GM12878 (cell line): ENCODE measurements around the gene SPAG7. TPM values are rescaled to one million over a fixed set of nuclear protein-coding genes. Genes with fewer than 3 reads are reported as not detected.
A peak's percentile ranks its signal among the peaks of the same experiment; 100 is the strongest.

ENCODE experiments used
- BRCA1 ChIP-seq: IDR thresholded peaks from 2 replicates; pipeline ENCODE4 v1.6.1; 2011; ENCODE audit warnings: low read depth, low read length, improper control_type of control experiment
- CREB1 ChIP-seq: IDR thresholded peaks from 2 replicates; pipeline ENCODE4 v1.6.1; 2012; ENCODE audit warnings: low read depth, mild to moderate bottlenecking, inconsistent platforms
- ETV6 ChIP-seq, 2 experiments: fragments of 450-650 bp in 1 of 2; IDR thresholded peaks in 1 of 2; conservative IDR thresholded peaks in 1 of 2; 2 replicates each; pipeline ENCODE4 v1.6.1; 2014; ENCODE audit warnings: antibody characterized with exemption in 1 of 2, borderline replicate concordance in 1 of 2, low read depth in 1 of 2, mild to moderate bottlenecking in 1 of 2, moderate library complexity in 1 of 2
- FOS ChIP-seq: IDR thresholded peaks from 3 replicates; pipeline ENCODE4 v1.6.1; 2011; ENCODE audit warnings: borderline replicate concordance; ENCODE audit not compliant: insufficient read length; ENCODE audit errors: extremely low read depth
- IRF4 ChIP-seq: IDR thresholded peaks from 2 replicates; pipeline ENCODE4 v1.6.1; 2011; ENCODE audit warnings: low read depth, low read length
- MYB ChIP-seq: fragments of 150-350 bp; IDR thresholded peaks from 2 replicates; pipeline ENCODE4 v1.6.1; 2014; ENCODE audit warnings: mild to moderate bottlenecking, low read depth, low read length, borderline replicate concordance
- NFYB ChIP-seq: IDR thresholded peaks from 2 replicates; pipeline ENCODE4 v1.6.1; 2011; ENCODE audit warnings: low read depth, mild to moderate bottlenecking, low read length, improper control_type of control experiment, moderate library complexity; ENCODE audit not compliant: insufficient read depth
- PRDM15 ChIP-seq: fragments of 450-650 bp; formaldehyde crosslinking; IDR thresholded peaks from 2 replicates; pipeline ENCODE4 v1.4.0; 2020; ENCODE audit warnings: mild to moderate bottlenecking, moderate library complexity
- RUNX3 ChIP-seq: IDR thresholded peaks from 2 replicates; pipeline ENCODE4 v1.6.1; 2012; ENCODE audit warnings: low read length, inconsistent platforms
- SMAD1 ChIP-seq: fragments of 450-650 bp; IDR thresholded peaks from 2 replicates; pipeline ENCODE4 v1.6.1; 2018; ENCODE audit warnings: mild to moderate bottlenecking, low read depth; ENCODE audit not compliant: partially characterized antibody
- SREBF1 ChIP-seq: IDR thresholded peaks from 2 replicates; pipeline ENCODE4 v1.6.1; 2012; ENCODE audit warnings: mild to moderate bottlenecking, low read length
- SRF ChIP-seq, 2 experiments: IDR thresholded peaks; 2 replicates each; pipeline ENCODE4 v1.6.1; 2011; ENCODE audit warnings: low read depth in 2 of 2, low read length in 2 of 2, mild to moderate bottlenecking in 1 of 2, moderate library complexity in 1 of 2
- YY1 ChIP-seq: IDR thresholded peaks from 2 replicates; pipeline ENCODE4 v1.6.1; 2011; ENCODE audit warnings: low read depth, mild to moderate bottlenecking, low read length
- ZNF217 ChIP-seq: fragments of 450-650 bp; IDR thresholded peaks from 2 replicates; pipeline ENCODE4 v1.6.1; 2017; ENCODE audit warnings: antibody characterized with exemption, mild to moderate bottlenecking
- ZNF24 ChIP-seq: fragments of 450-650 bp; IDR thresholded peaks from 2 replicates; pipeline ENCODE4 v1.6.1; 2017; ENCODE audit warnings: antibody characterized with exemption, mild to moderate bottlenecking
- ZNF622 ChIP-seq: fragments of 450-650 bp; IDR thresholded peaks from 2 replicates; pipeline ENCODE4 v1.6.1; 2017; ENCODE audit warnings: mild to moderate bottlenecking, inconsistent platforms
- ZZZ3 ChIP-seq: IDR thresholded peaks from 2 replicates; pipeline ENCODE4 v1.6.1; 2011; ENCODE audit warnings: low read depth; ENCODE audit not compliant: control insufficient read depth, insufficient read length
- polyA plus RNA-seq, 11 experiments: library from polyadenylated mRNA; depleted of rRNA in 4 of 11; unstranded in 6 of 11; stranded (reverse) in 5 of 11; fragments of >200 nt; fragmentation: Nextera tagmentation in 4 of 11; fragmentation: Illumina TruSeq in 1 of 11; extraction: Ambion mirVana in 4 of 11; extraction: Trizol in 1 of 11; gene quantifications; 1 replicate in 1 of 11; 2 replicates in 10 of 11; pipeline versions ENCODE4 v1.2.1 to v1.2.3, GENCODE V29; 2011 to 2016; ENCODE audit warnings: inconsistent platforms in 2 of 11, missing spikeins in 2 of 11, low read depth in 1 of 11
- total RNA-seq, 4 experiments: library from RNA; depleted of rRNA in 3 of 4; stranded (reverse); fragments of >200 nt in 3 of 4; fragmentation: Illumina TruSeq in 1 of 4; extraction: Trizol in 1 of 4; gene quantifications; 2 replicates each; pipeline versions ENCODE4 v1.2.1 to v1.2.3, GENCODE V29; 2013 to 2021
- TF ChIP-seq, protein P1 (sequence below): fragments of 450-650 bp; IDR thresholded peaks from 2 replicates; pipeline ENCODE4 v1.6.1; 2017; ENCODE audit warnings: low read depth, mild to moderate bottlenecking, moderate library complexity
- TF ChIP-seq, protein P2 (sequence below): fragments of 450-650 bp; IDR thresholded peaks from 2 replicates; pipeline ENCODE4 v1.6.1; 2018; ENCODE audit warnings: borderline replicate concordance, mild to moderate bottlenecking; ENCODE audit not compliant: partially characterized antibody

SPAG7 gene
- total and polyA plus RNA-seq, 10 of the 15 experiments (the other 5 are each of a cell fraction or from before 2014, with no cell fraction given): 7.9 to 146 (median 88.7) TPM

DNA sequence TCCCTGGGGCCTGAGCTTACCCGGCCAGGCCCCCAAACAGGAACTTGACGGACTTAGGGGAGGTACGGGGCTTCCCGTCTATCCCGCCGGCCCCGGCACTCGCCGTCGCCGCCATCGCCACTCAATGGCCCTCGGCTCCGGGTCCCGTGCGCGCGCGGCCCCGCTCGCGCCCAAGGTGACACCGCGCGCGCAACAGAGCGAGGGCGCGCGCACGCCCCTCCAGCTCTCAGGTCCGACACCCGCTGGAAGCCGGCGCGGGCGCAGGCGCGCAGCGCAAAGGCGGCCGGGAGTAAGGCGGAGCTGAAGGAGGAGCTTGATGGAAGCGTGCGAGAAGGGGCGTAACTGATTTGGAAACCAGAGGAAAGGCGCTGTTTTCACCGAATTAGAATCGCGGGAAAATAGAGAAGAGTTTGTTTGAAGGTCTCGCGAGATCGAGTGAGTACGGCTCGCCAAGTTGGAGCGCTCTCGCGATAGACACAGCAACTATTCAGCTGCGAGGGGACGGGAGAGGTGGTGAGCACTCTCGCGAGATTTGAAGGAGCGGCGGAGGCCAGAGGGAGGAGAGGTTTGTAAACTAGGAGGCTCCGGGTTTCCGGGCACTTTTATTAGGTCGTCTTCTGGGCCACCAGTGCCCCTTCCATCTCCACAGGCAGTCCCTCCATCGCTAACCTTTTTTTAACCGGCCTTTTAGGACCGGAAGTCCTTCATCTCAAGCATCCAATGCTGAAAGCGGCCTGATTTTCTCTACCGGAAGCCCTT, 27.6 kb downstream of the SPAG7 start, which contains the start of the genes RNF167 and SLC25A11 (continued):
- TF ChIP-seq, protein P1, sequence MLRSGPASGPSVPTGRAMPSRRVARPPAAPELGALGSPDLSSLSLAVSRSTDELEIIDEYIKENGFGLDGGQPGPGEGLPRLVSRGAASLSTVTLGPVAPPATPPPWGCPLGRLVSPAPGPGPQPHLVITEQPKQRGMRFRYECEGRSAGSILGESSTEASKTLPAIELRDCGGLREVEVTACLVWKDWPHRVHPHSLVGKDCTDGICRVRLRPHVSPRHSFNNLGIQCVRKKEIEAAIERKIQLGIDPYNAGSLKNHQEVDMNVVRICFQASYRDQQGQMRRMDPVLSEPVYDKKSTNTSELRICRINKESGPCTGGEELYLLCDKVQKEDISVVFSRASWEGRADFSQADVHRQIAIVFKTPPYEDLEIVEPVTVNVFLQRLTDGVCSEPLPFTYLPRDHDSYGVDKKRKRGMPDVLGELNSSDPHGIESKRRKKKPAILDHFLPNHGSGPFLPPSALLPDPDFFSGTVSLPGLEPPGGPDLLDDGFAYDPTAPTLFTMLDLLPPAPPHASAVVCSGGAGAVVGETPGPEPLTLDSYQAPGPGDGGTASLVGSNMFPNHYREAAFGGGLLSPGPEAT: peak; percentile 93
- TF ChIP-seq FOS (no peak), IRF4 (no peak), YY1 (peak; percentile 94), ZNF217 (no peak; the same call in 1 of the 2 replicates), NFYB (peak; percentile 44; the same call in 1 of the 2 replicates), ZNF622 (no peak), SREBF1 (0 out of 2 replicates have a peak, but pooled peaks have one; percentile 19), ETV6 (conservative IDR thresholded peaks at IDR 0.05 in 1 of 2, IDR thresholded peaks at IDR 0.05 in 1 of 2; ENCODE audit: borderline replicate concordance in 1 of 2, low read depth in 1 of 2) (no peak), SMAD1 (peak; percentile 78), SRF (IDR thresholded peaks at IDR 0.05; ENCODE audit: low read depth in 2 of 2, low read length in 2 of 2) (no peak), ZZZ3 (no peak), CREB1 (no peak), PRDM15 (CRISPR knock-in tag) (no peak), BRCA1 (peak; percentile 100), RUNX3 (no peak), ZNF24 (peak; percentile 17; the same call in 1 of the 2 replicates), MYB (no peak)
- TF ChIP-seq, protein P2, sequence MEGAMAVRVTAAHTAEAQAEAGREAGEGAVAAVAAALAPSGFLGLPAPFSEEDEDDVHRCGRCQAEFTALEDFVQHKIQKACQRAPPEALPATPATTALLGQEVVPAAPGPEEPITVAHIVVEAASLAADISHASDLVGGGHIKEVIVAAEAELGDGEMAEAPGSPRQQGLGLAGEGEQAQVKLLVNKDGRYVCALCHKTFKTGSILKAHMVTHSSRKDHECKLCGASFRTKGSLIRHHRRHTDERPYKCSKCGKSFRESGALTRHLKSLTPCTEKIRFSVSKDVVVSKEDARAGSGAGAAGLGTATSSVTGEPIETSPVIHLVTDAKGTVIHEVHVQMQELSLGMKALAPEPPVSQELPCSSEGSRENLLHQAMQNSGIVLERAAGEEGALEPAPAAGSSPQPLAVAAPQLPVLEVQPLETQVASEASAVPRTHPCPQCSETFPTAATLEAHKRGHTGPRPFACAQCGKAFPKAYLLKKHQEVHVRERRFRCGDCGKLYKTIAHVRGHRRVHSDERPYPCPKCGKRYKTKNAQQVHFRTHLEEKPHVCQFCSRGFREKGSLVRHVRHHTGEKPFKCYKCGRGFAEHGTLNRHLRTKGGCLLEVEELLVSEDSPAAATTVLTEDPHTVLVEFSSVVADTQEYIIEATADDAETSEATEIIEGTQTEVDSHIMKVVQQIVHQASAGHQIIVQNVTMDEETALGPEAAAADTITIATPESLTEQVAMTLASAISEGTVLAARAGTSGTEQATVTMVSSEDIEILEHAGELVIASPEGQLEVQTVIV: no peak
